GM18951 (cell line): ENCODE results near the gene CKM.
"Not testable (repeated sequence)": the region's sequence is repeated elsewhere in the genome, so short reads cannot be mapped to it uniquely, and the experiment has no call there.

Source experiments
- POLR2A ChIP-seq: IDR thresholded peaks from 4 replicates; pipeline ENCODE4 v1.6.1; 2011; ENCODE audit warnings: mild to moderate bottlenecking; ENCODE audit not compliant: insufficient read length, insufficient read depth; ENCODE audit errors: extremely low read depth
- in situ Hi-C: fragments of 300-500 bp; cut with MboI; formaldehyde crosslinking; loops from one replicate; pipeline ENCODE4 v1.12.0; 2022; ENCODE audit warnings: low sequenced_read_pairs, mixed read lengths, inconsistent platforms; ENCODE audit not compliant: unreplicated experiment

Gene CKM

DNA sequence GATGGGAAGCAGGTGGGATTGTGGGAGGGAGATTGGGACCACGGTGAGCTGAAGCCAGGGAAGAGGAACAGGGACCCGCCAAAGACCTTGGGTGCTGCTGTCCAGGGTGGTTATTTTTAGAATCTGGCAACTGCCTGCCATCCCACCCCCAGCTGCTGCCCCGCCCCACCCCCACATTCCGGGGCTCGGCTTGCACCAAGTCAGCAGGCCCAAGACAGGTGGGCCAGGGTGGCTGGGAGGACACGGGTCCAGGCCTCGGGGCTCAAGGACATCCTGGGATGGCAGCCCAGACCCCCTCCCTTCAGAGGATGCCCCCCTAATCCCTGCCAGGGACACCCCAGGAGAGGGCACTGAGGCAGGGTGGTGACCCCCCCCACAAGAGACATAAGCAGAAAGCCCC, 827 bp downstream of the CKM start:
- in situ Hi-C loops: no loop called here
- TF ChIP-seq POLR2A: no peak

DNA sequence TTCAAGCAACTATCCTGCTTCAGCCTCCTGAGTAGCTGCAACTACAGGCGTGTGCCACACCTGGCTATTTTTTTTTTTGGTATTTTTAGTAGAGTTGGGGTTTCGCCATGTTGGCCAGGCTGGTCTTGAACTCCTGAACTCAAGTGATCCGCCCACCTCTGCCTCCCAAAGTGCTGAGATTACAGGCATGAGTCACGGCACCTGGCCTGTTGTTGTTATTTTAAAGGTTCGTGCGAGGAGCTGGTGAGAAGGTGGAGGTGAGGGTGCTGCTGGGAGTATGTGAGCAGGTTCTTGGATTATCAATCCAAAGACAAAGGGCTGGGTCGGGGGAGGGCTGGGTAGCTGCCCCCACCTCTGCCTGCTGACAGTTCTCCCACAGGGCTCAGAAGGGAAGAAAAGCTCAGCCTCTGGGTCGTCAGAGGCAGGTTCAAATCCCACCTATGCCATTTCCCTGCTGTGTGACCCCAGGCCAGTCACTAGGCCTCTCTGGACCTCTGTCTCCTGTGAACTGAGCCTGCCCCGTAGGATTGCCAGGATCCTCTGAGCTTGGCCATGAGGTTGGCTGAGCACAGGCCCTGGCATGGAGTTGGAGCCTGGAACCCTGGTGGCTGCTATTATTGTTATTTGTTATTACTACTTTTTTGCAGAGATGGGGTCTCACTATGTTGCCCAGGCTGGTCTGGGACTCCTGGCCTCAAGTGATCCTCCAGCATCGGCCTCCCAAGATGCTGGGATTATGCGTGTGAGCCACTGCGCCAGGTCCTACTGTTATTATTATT, 1.5 kb downstream of the CKM start:
- TF ChIP-seq POLR2A: no peak
- in situ Hi-C loops: no loop called here

DNA sequence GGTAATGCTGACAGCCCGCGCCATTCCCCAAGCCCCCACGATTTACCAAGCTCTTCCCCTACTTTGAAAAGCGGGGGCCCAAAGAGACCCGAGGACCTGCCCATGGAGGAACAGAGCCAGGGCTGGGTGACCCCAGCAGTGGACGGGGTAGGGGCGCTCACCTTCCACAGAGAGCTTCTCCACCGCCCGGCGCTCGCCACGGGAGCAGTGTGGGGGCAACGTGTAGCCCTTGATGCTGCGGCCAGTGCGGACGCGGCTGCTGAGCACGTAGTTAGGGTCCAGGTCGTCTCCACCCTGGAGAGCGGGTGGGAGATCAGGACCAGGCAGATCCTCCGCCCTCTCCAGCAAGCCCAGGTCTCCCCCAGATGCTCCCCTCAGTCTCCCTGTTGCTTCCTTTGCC, 7.4 kb downstream of the CKM start:
- in situ Hi-C loops: no loop called here
- no peak for TF ChIP-seq POLR2A

DNA sequence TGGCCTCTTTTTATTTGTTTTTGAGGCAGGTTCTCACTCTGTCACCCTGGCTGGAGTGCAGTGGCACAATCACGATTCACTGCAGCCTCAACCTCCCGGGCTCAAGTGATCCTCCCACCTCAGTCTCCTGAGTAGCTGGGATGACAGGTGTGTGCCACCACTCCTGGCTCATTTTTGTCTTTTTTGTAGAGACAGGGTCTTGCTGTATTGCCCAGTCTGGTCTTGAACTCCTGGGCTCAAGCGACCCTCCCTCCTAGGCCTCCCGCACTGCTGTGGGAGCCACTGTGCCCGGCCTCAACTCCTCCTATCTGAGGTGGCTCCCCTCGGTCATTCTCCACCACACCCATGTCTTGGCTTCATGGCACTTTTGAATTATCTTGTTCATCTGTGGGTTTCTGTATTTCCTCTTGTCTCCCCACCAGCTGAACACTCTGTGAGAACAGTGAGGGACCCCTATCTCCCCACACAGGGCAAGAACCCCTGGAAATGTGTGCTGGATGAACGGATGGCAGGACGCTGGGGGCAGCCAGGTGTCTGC, 7.9 kb downstream of the CKM start:
- in situ Hi-C loops: no loop called here
- TF ChIP-seq POLR2A: no peak

DNA sequence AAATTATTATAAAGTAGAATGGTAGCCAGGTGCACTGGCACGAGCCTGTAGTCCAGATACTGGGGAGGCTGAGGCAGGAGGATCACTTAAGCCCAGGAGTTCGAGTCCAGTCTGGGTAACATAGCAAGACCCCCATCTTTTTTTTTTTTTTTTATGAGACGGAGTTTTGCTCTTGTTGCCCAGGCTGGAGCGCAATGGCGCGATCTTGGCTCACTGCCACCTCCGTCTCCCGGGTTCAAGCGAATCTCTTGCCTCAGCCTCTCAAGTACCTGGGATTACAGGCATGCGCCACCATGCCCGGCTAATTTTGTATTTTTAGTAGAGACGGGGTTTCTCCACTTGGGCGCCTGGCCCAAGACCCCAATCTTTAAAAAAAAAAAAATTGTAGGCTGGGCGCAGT, 10.4 kb downstream of the CKM start:
- in situ Hi-C loops: not testable (repeated sequence)

DNA sequence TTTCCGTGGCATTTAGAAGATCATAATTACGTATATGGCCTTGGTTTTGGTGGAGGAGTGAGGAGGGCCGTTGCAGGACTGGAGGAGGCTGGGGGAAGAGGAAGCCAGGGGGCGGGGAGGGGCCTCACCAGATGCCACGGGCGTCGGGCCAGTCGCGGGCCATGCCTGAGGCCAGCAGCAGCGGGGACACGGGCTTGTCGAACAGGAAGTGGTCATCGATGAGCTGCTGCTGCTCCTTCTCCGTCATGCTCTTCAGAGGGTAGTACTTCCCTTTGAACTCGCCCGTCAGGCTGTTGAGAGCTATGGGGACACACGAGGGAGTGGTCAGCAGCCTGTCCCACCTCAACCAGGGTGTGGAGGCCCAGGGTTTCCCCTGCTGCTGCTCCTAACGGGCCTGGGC, 11.1 kb downstream of the CKM start:
- in situ Hi-C loops: no loop called here
- no peak for TF ChIP-seq POLR2A

DNA sequence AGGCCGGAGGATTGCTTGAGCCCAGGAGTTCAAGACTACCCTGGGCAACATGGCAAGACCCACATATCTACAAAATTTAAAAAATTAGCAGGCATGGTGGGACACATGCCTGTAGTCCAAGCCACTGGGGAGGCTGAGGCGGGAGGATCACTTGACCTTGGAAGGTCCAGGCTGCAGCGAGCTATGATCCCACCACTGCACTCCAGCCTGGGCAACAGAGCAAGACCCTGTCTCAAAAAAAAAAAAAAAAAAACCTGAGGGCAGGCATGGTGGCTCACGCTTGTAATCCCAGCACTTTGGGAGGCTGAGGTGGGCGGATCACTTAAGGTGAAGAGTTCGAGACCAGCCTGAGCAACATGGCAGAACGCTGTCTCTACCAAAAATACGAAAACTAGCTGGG, 13.4 kb downstream of the CKM start:
- in situ Hi-C loops: not testable (repeated sequence)

DNA sequence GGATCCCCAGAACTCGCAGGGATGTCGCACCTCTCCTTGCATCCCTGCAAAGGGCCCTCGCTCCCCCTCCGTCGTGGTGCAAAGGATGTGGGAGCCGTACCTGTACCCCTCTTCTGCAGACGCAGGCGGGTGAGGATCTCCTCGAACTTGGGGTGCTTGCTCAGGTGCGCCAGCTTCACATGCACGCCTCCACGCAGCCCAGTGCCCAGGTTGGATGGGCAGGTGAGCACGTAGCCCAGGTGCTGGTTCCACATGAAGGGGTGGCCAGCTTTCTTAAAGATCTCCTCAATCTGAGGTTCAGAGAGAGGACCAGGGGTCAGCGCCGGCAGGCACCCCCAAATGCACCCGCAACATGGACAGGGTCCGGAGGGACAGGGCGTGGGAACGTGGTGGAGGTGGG, 15.3 kb downstream of the CKM start:
- TF ChIP-seq POLR2A: no peak
- in situ Hi-C loops: no loop called here

DNA sequence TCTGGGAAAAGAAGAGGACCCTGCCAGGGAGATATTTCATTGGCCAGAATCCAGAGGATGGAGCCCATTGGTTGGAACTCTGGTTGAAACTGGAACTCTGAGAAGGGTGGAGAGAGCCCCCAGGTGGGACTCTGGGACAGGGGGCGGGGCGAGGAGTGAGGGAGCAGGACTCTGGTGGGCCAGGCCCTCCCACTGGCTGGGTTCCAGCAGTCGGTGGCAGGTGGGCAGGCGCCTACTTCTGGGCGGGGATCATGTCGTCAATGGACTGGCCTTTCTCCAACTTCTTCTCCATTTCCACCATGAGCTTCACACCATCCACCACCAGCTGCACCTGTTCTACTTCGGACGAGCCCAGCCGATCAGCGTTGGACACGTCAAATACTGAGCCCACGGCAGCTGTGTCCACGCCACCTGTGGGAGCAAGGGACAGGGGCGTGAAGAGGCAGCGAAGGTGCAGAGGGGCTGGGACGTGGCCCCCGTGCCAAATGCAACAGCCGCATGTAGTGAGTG, 16.1 kb downstream of the CKM start:
- TF ChIP-seq POLR2A: no peak
- in situ Hi-C loops: no loop called here

DNA sequence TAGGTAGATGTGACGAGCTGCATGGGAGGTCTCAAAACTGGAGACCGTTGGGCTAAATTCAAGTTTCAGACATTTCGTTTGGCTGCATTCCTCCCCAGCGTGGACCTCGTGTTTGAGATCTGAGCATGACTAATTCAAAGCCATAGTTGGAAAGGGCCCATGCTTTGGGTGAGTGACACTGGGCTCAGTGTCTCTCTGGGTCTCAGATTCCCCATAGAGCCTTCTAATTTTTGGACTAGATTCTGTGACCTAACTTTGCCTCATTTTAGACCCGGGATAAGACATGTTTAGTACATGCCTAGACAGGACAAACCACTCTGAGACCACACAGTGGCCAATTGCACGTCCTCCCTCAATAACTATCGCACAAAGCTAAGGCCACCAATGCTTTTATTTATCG, 16.6 kb downstream of the CKM start:
- in situ Hi-C loops: no loop called here
- no peak for TF ChIP-seq POLR2A

DNA sequence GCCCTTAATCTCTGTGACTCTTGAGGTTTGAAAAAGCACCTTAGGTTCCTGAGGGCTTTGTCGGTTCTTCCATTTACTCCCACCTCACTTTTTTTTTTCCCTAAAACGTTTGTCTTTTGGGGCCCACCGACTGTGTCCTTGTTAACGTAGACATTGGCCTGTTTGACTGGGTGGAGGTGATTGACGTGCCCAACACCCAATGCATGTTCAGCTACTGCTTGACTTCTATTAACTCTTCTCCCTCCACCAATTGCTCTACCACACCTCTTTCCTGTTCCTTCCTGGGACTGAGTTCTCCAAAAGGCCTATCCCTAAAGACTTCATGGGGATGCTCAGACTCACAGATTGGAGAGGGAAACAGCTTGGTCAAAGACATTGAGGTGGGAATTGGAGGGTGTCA, 17.3 kb downstream of the CKM start:
- TF ChIP-seq POLR2A: no peak
- in situ Hi-C loops: no loop called here

DNA sequence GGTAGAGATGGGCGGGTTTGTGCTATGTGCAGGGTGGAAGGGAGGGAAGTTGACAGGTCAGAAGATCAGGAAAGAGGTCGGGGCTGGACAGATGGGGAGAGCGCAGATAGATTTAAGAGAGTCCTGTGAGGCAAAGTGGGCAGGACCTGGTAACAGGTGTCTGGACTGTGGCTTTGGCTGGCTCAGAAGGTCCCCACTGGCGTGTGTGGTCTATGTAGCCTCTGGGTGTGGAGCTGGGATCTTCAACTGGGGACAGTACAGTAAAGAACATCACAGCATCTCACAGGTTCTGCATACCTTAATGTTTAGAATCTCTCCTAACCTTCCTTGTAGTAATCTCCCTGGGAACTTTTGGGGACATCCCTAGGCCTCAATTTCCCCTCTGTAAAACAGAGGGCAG, 17.7 kb downstream of the CKM start:
- in situ Hi-C loops: no loop called here
- no peak for TF ChIP-seq POLR2A

DNA sequence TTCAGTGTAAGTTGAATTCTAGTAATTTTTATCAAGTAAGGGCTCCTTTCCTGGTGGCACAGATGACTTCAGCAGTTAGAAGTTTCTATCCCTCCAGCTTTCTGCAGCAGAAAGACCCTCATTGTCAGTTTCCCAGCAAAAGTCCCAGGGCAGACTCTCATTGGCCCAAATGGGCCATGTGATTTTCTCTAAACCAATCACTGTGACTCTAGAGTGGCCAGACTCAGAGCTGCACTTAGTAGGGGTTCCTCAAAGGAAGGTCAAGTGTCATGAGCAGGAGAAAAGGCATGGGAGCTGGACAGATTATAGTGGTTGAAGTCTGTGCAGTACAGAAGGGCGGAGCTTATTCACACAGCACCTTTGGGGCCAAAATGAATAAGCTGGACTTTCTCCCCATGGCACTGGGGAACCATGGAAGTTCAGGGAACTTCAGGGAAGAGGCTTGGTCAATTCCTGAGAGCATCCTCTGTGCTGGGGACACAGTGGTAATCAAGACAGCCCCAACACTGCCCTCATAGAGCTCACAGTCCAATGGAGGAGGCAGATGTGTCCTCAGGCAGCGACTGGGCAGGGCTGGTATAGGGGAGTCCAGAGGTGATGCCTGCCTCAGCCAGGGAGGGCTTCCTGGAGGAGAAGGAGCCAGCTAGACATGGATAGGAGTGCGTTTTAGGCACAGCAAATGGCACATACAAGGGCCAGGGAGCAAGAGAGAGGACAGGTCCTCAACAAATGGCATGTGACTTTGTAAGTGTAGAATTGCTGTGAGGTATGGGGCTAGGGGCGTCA, 18.3 kb downstream of the CKM start:
- in situ Hi-C loops: no loop called here
- no peak for TF ChIP-seq POLR2A
